HepG2 (cell line): Measurements from ENCODE around the gene PLIN4. TPM values are rescaled to one million over a fixed set of nuclear protein-coding genes. Genes with fewer than 3 reads are reported as not detected.

ENCODE experiments used
- CC2D1A ChIP-seq: sonication (generic); formaldehyde crosslinking; IDR thresholded peaks from 2 replicates; pipeline ENCODE4 v1.8.1; 2023; ENCODE audit warnings: mild to moderate bottlenecking, missing genetic modification reagents
- DMAP1 ChIP-seq: IDR thresholded peaks from 2 replicates; pipeline ENCODE4 v1.6.1; 2016
- EP300 ChIP-seq, 3 experiments: sonication (generic) in 1 of 3; formaldehyde crosslinking in 1 of 3; IDR thresholded peaks; 2 replicates each; pipeline versions ENCODE4 v1.5.1 to v1.6.1; 2011 to 2020; ENCODE audit warnings: low read depth in 2 of 3, low read length in 2 of 3, borderline replicate concordance in 1 of 3, improper control_type of control experiment in 1 of 3, mild to moderate bottlenecking in 1 of 3, missing genetic modification reagents in 1 of 3, moderate library complexity in 1 of 3
- KDM6A ChIP-seq: IDR thresholded peaks from 2 replicates; pipeline ENCODE4 v1.6.1; 2016; ENCODE audit warnings: low read depth
- LRRFIP1 ChIP-seq: sonication (generic); formaldehyde crosslinking; conservative IDR thresholded peaks from 2 replicates; pipeline ENCODE4 v1.4.0; 2020; ENCODE audit warnings: missing genetic modification reagents
- MXD3 ChIP-seq: IDR thresholded peaks from 2 replicates; pipeline ENCODE4 v1.6.1; 2016; ENCODE audit warnings: mild to moderate bottlenecking, missing biosample characterization, missing genetic modification reagents
- NAIF1 ChIP-seq: sonication (generic); formaldehyde crosslinking; IDR thresholded peaks from 2 replicates; pipeline ENCODE4 v1.5.0; 2020; ENCODE audit warnings: mild to moderate bottlenecking, missing genetic modification reagents, borderline replicate concordance
- NFATC3 ChIP-seq: sonication (generic); formaldehyde crosslinking; IDR thresholded peaks from 2 replicates; pipeline ENCODE4 v1.5.1; 2020; ENCODE audit warnings: mild to moderate bottlenecking, missing genetic modification reagents
- NFE2L2 ChIP-seq: fragments of 150-350 bp; IDR thresholded peaks from 2 replicates; pipeline ENCODE4 v1.6.1; 2014; ENCODE audit warnings: low read length
- PHF8 ChIP-seq: sonication (generic); formaldehyde crosslinking; IDR thresholded peaks from 2 replicates; pipeline ENCODE4 v1.5.0; 2020; ENCODE audit warnings: missing genetic modification reagents
- PRMT3 ChIP-seq: sonication (generic); formaldehyde crosslinking; IDR thresholded peaks from 2 replicates; pipeline ENCODE4 v1.8.1; 2022; ENCODE audit warnings: low read depth, mild to moderate bottlenecking, moderate library complexity, missing genetic modification reagents, borderline replicate concordance
- RBFOX2 ChIP-seq: fragments of 200-400 bp; formaldehyde crosslinking; IDR thresholded peaks from 2 replicates; pipeline ENCODE4 v1.6.1; 2017; ENCODE audit warnings: low read depth, mild to moderate bottlenecking, low read length
- SNAPC2 ChIP-seq: sonication (generic); formaldehyde crosslinking; IDR thresholded peaks from 2 replicates; pipeline ENCODE4 v1.8.1; 2022; ENCODE audit warnings: mild to moderate bottlenecking, missing genetic modification reagents
- SRSF1 ChIP-seq: fragments of 200-400 bp; formaldehyde crosslinking; optimal IDR thresholded peaks from 2 replicates; pipeline ENCODE3; 2017; ENCODE audit warnings: mild to moderate bottlenecking, low read depth, low read length, moderate library complexity
- STAT5B ChIP-seq: sonication (generic); formaldehyde crosslinking; IDR thresholded peaks from 2 replicates; pipeline ENCODE4 v1.4.0; 2020; ENCODE audit warnings: missing genetic modification reagents
- THAP11 ChIP-seq: IDR thresholded peaks from 2 replicates; pipeline ENCODE4 v1.6.1; 2016; ENCODE audit warnings: missing biosample characterization, missing genetic modification reagents
- ZBTB42 ChIP-seq: sonication (generic); formaldehyde crosslinking; IDR thresholded peaks from 2 replicates; pipeline ENCODE4 v1.5.0; 2020; ENCODE audit warnings: mild to moderate bottlenecking, missing genetic modification reagents
- ZFAT ChIP-seq: sonication (generic); formaldehyde crosslinking; conservative IDR thresholded peaks from 2 replicates; pipeline ENCODE4 v1.8.1; 2023; ENCODE audit warnings: missing genetic modification reagents, inconsistent platforms
- ZMYM4 ChIP-seq: sonication (generic); formaldehyde crosslinking; IDR thresholded peaks from 2 replicates; pipeline ENCODE4 v1.8.1; 2023; ENCODE audit warnings: mild to moderate bottlenecking, missing genetic modification reagents
- ZNF101 ChIP-seq: sonication (generic); formaldehyde crosslinking; IDR thresholded peaks from 2 replicates; pipeline ENCODE4 v1.4.0; 2020; ENCODE audit warnings: mild to moderate bottlenecking, low read depth, missing genetic modification reagents, borderline replicate concordance
- ZNF333 ChIP-seq: sonication (generic); formaldehyde crosslinking; IDR thresholded peaks from 2 replicates; pipeline ENCODE4 v1.4.0; 2020; ENCODE audit warnings: mild to moderate bottlenecking, missing genetic modification reagents, borderline replicate concordance
- ZNF44 ChIP-seq: sonication (generic); formaldehyde crosslinking; IDR thresholded peaks from 2 replicates; pipeline ENCODE4 v1.5.1; 2020; ENCODE audit warnings: mild to moderate bottlenecking, missing genetic modification reagents
- ZNF605 ChIP-seq: sonication (generic); formaldehyde crosslinking; IDR thresholded peaks from 2 replicates; pipeline ENCODE4 v1.8.0; 2022; ENCODE audit warnings: mild to moderate bottlenecking, missing genetic modification reagents
- ZNF747 ChIP-seq: sonication (generic); formaldehyde crosslinking; IDR thresholded peaks from 2 replicates; pipeline ENCODE4 v1.8.1; 2023; ENCODE audit warnings: missing genetic modification reagents, mild to moderate bottlenecking, borderline replicate concordance
- polyA plus RNA-seq, 8 experiments: library from polyadenylated mRNA; depleted of rRNA in 3 of 8; stranded (reverse) in 7 of 8; unstranded in 1 of 8; fragments of >200 nt; fragmentation: Illumina TruSeq in 4 of 8; extraction: Trizol in 4 of 8; gene quantifications; 2 replicates each; pipeline versions ENCODE4 v1.2.1 to v1.2.3, GENCODE V29; 2011 to 2016; ENCODE audit warnings: low read depth in 4 of 8, missing spikeins in 1 of 8, mixed read lengths in 1 of 8; ENCODE audit not compliant: insufficient read depth in 1 of 8
- total RNA-seq, 5 experiments: library from RNA; depleted of rRNA; stranded (reverse); fragments of >200 nt; fragmentation: Illumina TruSeq; extraction: Trizol; gene quantifications; 2 replicates each; pipeline ENCODE4 v1.2.3, GENCODE V29; 2016; ENCODE audit warnings: low read depth in 1 of 5
- TF ChIP-seq, protein P1 (sequence below): sonication (generic); formaldehyde crosslinking; IDR thresholded peaks from 2 replicates; pipeline ENCODE4 v1.4.0; 2020; ENCODE audit warnings: mild to moderate bottlenecking, missing genetic modification reagents
- TF ChIP-seq, protein P2 (sequence below): sonication (generic); formaldehyde crosslinking; IDR thresholded peaks from 2 replicates; pipeline ENCODE4 v1.8.0; 2022; ENCODE audit warnings: mild to moderate bottlenecking, missing genetic modification reagents, borderline replicate concordance

Gene PLIN4
- total and polyA plus RNA-seq, 2 of the 13 experiments (the other 11 are each of a cell fraction or from before 2014, with no cell fraction given), result 1.1 to 1.3 TPM

- no peak for TF ChIP-seq ZNF333 (CRISPR knock-in tag)
- TF ChIP-seq PRMT3 (CRISPR knock-in tag), result no peak
- TF ChIP-seq RBFOX2, result no peak
- TF ChIP-seq ZNF44 (CRISPR knock-in tag), result no peak
- no peak for TF ChIP-seq SRSF1
- TF ChIP-seq NFE2L2, result no peak
- no peak for TF ChIP-seq NAIF1 (CRISPR knock-in tag)
- no peak for TF ChIP-seq STAT5B (CRISPR knock-in tag)
- peak; percentile 29; the same call in 1 of the 2 replicates for TF ChIP-seq DMAP1 (CRISPR knock-in tag)
- no peak for TF ChIP-seq ZNF101 (CRISPR knock-in tag)
- no peak for TF ChIP-seq ZNF747 (CRISPR knock-in tag)
- TF ChIP-seq EP300 (IDR thresholded peaks at IDR 0.05; ENCODE audit: low read depth in 2 of 2, low read length in 2 of 2), result peak in 1 of 2 experiments; percentile 47; a peak in 2 of 4 replicates
- TF ChIP-seq EP300 (CRISPR knock-in tag; IDR thresholded peaks at IDR 0.05; ENCODE audit: borderline replicate concordance), result no peak
- no peak for TF ChIP-seq NFATC3 (CRISPR knock-in tag)
- no peak for TF ChIP-seq ZFAT (CRISPR knock-in tag)
- TF ChIP-seq, protein P1, sequence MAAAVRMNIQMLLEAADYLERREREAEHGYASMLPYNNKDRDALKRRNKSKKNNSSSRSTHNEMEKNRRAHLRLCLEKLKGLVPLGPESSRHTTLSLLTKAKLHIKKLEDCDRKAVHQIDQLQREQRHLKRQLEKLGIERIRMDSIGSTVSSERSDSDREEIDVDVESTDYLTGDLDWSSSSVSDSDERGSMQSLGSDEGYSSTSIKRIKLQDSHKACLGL, result no peak; the same call in 1 of the 2 replicates
- no peak for TF ChIP-seq MXD3
- TF ChIP-seq PHF8 (CRISPR knock-in tag), result peak; percentile 44; the same call in 1 of the 2 replicates
- TF ChIP-seq, protein P2, sequence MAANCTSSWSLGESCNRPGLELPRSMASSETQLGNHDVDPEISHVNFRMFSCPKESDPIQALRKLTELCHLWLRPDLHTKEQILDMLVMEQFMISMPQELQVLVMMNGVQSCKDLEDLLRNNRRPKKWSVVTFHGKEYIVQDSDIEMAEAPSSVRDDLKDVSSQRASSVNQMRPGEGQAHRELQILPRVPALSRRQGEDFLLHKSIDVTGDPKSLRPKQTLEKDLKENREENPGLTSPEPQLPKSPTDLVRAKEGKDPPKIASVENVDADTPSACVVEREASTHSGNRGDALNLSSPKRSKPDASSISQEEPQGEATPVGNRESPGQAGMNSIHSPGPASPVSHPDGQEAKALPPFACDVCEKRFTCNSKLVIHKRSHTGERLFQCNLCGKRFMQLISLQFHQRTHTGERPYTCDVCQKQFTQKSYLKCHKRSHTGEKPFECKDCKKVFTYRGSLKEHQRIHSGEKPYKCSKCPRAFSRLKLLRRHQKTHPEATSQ, result no peak
- peak; percentile 50; the same call in 1 of the 2 replicates for TF ChIP-seq THAP11
- no peak for TF ChIP-seq SNAPC2 (CRISPR knock-in tag)
- no peak for TF ChIP-seq KDM6A (CRISPR knock-in tag)
- TF ChIP-seq ZNF605 (CRISPR knock-in tag), result no peak
- TF ChIP-seq CC2D1A (CRISPR knock-in tag), result no peak
- TF ChIP-seq ZBTB42, result no peak
- TF ChIP-seq LRRFIP1 (CRISPR knock-in tag), result no peak
- TF ChIP-seq ZMYM4 (CRISPR knock-in tag), result peak; percentile 28; the same call in 1 of the 2 replicates
Measured at GRCh38 chr19:4523306-4524110, 5.2 kb upstream of the PLIN4 start (continued).
